RPMI8226 (cell line): Measurements from ENCODE around the gene LCE2A.
A peak's percentile ranks its signal among the peaks of the same experiment; 100 is the strongest.
"Not testable (repeated sequence)": the region's sequence is repeated elsewhere in the genome, so short reads cannot be mapped to it uniquely, and the experiment has no call there.

Experiments
- DNase-seq: peaks from one replicate; pipeline ENCODE4 v3.0.0-alpha.2; 2015

The LCE2A gene

GRCh38 chr1:152697701-152698600 is at the start of gene LCE2A:
Gene LCE2A (plus strand): TSS chr1:152698345. CDS start chr1:152698902, 557 bp downstream.
- no peak for DNase-seq

- peak; percentile 79 for DNase-seq
Observed at GRCh38 chr1:152654110-152654509, 44.0 kb upstream of the LCE2A start.

DNA sequence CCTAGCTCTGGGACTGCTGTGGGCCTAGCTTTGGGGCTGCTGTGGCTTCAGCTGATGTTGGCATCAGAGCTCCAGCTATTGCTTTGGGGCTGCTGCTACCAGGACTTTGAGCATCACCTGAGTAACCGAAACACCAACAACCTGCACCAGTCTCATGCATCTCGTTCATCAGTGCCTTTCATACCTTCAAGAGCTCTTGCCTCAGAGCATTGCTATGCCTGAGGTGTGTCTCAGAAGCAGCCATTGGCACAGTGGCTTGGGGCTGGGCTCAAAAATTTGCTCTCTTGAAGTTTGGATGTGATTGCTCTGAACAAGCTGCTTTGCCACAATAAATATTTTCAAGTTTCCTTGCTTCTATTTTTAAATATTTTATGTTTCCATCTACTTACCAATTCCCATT is 41.7 kb upstream of the LCE2A start:
- no peak for DNase-seq

DNA sequence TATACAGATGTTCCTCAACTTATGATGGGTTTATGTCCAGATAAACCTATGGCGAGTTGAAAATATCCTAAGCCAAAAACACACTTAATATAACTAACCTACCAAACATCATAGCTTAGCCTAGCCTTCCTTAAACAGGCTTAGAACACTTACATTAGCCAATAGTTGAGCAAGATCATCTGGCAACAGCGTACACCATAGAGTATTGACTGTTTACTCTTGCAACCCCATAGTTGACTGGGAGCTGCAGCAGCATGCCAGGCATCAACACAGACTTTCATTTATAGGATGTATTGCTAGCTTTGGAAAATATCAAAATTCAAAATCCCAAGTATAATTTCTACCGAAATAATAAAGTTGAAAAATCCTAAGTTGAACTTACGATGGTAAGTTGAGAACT is 40.5 kb upstream of the LCE2A start:
- DNase-seq, result no peak

GRCh38 chr1:152658649-152659048 is 39.5 kb upstream of the LCE2A start:
- DNase-seq, result no peak

DNA sequence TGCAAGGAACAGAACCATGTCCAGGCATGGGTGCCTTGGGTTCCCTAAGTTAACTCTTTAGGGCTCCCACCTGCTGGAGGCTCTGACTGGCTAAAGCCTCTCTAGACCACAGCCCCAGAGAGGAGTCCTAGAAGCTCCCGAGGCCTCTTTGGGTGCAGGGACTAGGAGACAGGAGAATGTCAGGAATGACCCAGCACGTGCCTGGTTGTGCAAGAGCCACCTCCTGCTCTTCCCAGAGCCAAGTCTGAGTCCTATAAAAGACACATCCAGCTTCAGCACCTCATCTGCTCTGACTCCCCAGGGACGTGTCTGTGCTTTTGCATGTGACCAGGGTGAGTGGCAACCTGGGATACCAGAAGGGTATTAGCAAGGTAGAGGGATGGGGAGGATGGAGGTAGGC is 35.0 kb upstream of the LCE2A start, which contains the start of gene LCE2D:
LCE2D (plus strand) TSS at position 283 of the 400 bp plus-strand sequence. CDS start 726 bp downstream, outside the sequence.
- DNase-seq, result no peak

GRCh38 chr1:152666171-152666570 is 32.0 kb upstream of the LCE2A start:
- DNase-seq, result not testable (repeated sequence)

DNA sequence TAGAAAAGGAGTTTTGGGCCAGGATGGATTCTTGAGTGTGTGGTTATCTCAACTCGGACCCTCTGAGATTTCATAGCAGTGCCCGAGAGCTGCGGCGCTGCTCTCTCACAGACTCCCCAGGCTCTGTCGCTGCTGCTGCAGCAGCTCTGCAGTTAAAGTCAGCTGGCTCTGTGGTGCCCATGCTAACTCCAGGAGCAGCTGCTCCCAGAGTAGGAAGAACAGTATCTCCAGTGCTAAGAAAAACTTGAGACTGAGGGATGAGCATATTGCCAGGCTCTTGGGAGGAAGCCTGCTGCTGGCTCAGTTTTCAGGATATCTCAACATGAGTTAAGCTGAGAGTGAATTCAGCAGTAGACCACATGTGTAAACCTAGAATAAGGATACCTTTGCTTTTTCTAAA is 30.5 kb upstream of the LCE2A start:
- DNase-seq, result no peak

DNA sequence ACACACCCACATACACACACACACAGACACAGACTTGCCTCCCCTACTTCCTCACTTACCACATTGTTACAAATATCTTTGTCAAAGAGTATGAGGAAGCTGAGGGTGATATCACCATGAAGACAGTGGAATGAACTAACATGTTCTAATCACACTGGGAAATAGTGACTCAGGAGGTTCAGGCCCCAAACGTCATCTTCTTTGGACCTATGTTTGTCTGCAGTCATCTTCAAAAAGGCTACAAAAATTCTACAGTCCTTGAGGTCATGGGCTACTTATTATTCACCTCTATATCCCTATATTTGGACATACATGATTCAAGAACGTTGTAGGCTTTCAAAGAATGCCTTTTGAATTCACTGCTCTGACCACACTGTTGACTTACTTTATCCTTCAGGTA is 25.1 kb upstream of the LCE2A start:
- no peak for DNase-seq

DNA sequence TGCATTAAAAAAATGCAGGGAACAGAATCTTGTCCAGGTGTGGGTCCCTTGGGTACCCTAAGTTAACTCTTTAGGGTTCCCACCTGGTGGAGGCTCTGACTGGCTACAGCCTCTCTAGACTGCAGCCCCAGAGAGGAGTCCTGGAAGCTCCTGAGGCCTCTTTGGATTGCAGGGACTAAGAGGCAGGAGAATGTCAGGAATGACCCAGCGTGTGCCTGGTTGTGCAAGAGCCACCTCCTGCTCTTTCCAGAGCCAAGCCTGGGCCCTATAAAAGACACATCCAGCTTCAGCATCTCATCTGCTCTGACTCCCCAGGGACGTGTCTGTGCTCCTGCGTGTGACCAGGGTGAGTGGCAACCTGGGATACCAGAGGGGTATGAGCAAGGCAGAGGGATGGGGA is 23.2 kb upstream of the LCE2A start, which contains the start of gene LCE2C:
LCE2C (plus strand) TSS at position 297 of the 400 bp plus-strand sequence. CDS start 737 bp downstream, outside the sequence.
- not testable (repeated sequence) for DNase-seq

DNA sequence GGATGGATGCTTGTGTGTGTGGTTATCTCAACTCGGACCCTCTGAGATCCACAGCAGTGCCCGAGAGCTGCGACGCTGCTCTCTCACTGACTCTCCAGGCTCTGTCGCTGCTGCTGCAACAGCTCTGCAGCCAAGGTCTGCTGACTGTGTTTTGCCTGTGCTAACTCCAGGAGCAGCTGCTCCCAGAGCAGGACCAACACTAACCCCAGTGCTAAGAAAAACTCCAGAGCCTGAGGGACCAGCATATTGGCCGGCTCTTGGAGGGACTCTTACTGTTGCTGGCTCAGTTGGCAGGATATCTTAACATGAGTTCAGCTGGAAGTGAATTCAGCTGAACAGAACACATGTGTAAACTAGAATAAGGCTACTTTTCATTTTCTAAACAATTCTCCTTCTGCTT is 18.7 kb upstream of the LCE2A start:
- no peak for DNase-seq

DNA sequence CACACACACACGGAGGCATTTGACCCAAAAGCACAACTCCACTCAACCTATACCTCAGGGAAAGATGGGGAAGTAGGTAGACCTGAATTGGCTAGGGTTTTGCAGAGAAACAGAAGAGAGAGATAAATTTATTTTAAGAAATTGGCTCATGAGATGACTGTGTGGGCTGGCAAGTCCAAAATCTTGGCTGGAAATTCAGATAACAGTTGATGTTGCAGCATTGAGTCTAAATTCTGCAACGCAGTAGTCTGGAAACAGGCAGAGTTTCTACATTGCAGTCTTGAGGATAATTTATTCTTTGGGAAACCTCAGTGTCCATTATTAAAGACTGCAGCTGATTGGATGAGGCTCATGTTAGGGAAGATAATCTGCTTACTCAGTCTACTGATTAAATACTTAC is 16.5 kb upstream of the LCE2A start:
- no peak for DNase-seq

DNA sequence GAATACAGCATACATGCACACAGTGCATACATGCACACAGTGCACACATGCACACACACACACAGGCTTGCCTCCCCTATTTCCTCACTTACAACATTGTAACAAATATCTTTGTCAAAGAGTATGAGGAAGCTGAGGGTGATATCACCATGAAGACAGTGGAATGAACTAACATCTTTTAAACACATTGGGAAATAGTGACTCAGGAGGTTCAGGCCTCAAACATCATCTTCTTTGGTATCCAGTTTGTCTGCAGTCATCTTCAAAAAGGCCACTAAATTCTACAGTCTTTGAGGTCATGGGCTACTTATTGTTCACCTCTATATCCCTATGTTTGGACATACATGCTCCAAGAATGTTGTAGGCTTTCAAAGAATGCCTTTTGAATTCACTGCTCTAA is 14.3 kb upstream of the LCE2A start:
- no peak for DNase-seq

GRCh38 chr1:152685823-152686222 is 12.3 kb upstream of the LCE2A start, which contains the start of gene LCE2B:
Gene LCE2B (plus strand): TSS chr1:152686123. CDS start chr1:152686844, 721 bp downstream.
- DNase-seq, result not testable (repeated sequence)

- DNase-seq, result no peak
Observed at GRCh38 chr1:152699746-152700145, 1.6 kb downstream of the LCE2A start.

DNA sequence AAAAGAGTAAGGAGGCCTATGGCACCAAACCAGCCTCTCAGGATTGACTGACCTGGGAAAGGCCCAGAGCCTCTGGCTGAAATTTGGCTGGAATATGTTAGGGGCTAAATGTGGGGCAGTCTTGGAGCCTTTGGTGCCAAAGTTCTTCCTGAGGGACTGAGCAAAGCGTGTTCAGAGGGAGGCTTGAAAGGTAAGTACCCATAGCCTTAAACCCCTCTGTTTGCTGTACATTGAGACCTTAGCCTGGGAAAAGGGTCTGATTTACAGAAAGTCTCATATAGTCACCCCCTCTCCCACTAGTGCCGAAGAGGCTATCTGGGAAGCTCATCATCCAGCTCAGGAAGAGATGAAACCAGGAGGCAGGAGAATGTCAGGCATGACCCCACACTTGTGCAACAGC is 9.7 kb downstream of the LCE2A start, which contains the start of gene LCE4A:
LCE4A (plus strand) TSS at position 301 of the 400 bp plus-strand sequence. CDS start 916 bp downstream, outside the sequence.
- DNase-seq, result no peak

DNA sequence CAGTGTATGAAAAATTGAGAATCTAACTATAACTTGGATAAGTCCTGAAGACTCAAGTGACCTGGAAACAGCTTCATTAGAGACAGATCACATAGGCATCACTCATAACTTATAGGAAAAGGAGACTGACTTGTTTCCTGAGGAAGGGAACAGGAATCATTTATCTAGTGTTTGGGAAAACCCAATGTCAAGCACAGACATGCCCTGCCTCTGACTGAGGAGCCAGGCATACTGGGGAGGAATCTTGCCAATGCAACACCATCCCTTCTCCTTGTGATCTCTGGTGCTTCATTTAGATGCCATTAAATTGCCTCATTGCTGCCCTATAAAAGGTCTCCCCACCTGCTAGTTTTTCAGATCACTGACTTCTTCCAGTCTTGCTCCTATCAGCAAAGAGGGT is 20.1 kb downstream of the LCE2A start:
- no peak for DNase-seq

- DNase-seq, result no peak
Observed at GRCh38 chr1:152725261-152725660, 27.1 kb downstream of the LCE2A start.

GRCh38 chr1:152728986-152729385 is 30.8 kb downstream of the LCE2A start:
- no peak for DNase-seq

DNA sequence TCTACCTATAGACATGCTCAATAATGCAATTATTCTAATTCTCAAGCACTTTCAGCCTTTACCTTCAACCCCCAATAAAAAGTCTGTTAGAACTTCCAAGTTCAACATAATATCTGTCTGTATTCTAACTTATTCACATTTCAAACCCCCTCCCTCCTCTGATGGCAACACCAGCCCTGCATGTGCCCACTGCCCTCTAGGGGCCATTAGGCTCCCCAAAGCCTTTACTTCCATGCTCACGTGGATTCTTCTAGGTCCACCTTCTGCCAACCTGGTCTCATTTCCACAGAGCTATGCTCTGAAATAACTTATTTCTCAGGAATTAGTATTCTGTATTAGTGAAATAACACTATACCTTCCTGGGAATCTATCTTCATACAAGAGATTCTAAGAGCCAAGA is 37.5 kb downstream of the LCE2A start:
- DNase-seq, result no peak

- DNase-seq, result no peak
Observed at GRCh38 chr1:152737997-152738396, 39.9 kb downstream of the LCE2A start.

DNA sequence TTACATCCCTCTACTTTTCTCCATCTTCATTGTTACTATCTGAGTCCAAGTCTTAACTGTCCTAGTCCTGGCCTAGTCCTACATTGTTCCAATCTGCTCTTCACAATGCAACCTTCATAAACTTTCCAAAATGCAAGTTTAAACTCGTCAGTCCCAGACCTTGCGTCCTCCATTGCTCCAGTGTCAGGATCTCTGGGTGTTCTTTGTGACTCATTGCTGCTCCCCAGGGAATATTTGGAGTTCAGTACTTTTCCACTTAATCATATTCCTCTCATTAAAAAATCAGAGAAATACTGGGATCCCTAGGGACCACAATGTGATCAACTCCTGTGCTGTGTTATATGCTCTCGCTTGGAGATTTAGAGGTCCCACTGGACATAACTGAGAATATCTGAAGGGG is 41.7 kb downstream of the LCE2A start:
- no peak for DNase-seq

DNA sequence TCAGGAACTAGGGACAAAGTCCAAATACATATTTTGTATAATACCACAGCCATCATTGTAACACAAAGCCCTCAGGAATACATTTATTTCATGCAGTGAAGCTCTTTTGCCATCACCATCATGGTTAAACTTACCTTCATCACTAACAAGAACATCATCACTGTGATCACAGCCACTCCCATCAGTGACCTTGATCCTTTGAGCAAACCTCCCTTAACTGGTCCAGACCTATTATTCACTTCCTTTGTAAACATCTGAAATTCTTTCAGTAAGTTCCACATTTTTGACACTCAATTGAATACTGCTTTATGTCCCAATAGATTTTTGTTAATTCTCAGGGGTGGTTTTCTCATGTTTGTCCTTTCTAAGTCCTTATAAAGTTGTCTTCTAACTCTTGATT is 43.5 kb downstream of the LCE2A start:
- no peak for DNase-seq
